K562 (cell line): ENCODE data around the gene CLVS2. TPM values are rescaled to one million over a fixed set of nuclear protein-coding genes. Genes with fewer than 3 reads are reported as not detected.

Experiments
- ATAC-seq: fragments of 200-7000 bp; cut with Tn5 transposase; 3 replicates; pipeline ENCODE4 v1.9.1; 2020; ENCODE audit warnings: moderate library complexity
- BruUV-seq: library from RNA; stranded (reverse); fragments of 400-500 nt; replicated peaks from 2 replicates; lab custom pipeline; 2021; lab: Mats Ljungman, UMichigan
- CTCF ChIA-PET: fragments of 300-600 bp; formaldehyde crosslinking; extraction: SDS; loops from one replicate; lab custom pipeline; 2021; ENCODE audit warnings: low intra/inter-chr PET ratio; lab: Yijun Ruan, JAX
- POLR2A ChIA-PET: fragments of 300-600, 350-650 bp; sonication (Branson Sonifier 250); formaldehyde crosslinking; extraction: SDS; loops from one replicate; lab custom pipeline; 2021; ENCODE audit warnings: antibody characterized with exemption, inconsistent platforms; lab: Yijun Ruan, JAX
- DNase-seq, 4 experiments: peaks; one replicate each; pipeline versions ENCODE4 v3.0.0 to v3.0.0-alpha.2; 2011 to 2018; ENCODE audit warnings: low spot score in 3 of 4, mixed read lengths in 3 of 4; ENCODE audit errors: extremely low read depth in 1 of 4
- FAIRE-seq: peaks from 2 replicates; lab custom pipeline; 2011; peaks lifted over from hg19 to GRCh38; lab: Jason Lieb, UNC
- H2AFZ ChIP-seq: 2 replicates; pipeline ENCODE4 v1.6.0; 2011; ENCODE audit warnings: low read depth, low read length, control low read depth, inconsistent platforms
- H3K27ac ChIP-seq: fragments of 200-600 bp; 3 replicates; pipeline ENCODE4 v1.8.0; 2011; ENCODE audit warnings: low read depth, mild to moderate bottlenecking, control low read depth, inconsistent platforms, low read length, moderate library complexity, mixed read lengths; ENCODE audit errors: extremely low read depth
- H3K27me3 ChIP-seq, 2 experiments: fragments of 300-600 bp in 1 of 2; 2 replicates in 1 of 2; 3 replicates in 1 of 2; pipeline versions ENCODE4 v1.6.0 to v1.8.0; 2011; ENCODE audit warnings: inconsistent platforms in 2 of 2, low read length in 2 of 2, mild to moderate bottlenecking in 1 of 2, mixed read lengths in 1 of 2, moderate library complexity in 1 of 2; ENCODE audit not compliant: control insufficient read depth in 2 of 2, insufficient read depth in 2 of 2
- H3K36me3 ChIP-seq: fragments of 300-600 bp; 3 replicates; pipeline ENCODE4 v1.8.0; 2011; ENCODE audit warnings: mild to moderate bottlenecking, low read length, inconsistent platforms; ENCODE audit not compliant: control insufficient read depth, insufficient read depth
- H3K4me1 ChIP-seq, 2 experiments: fragments of 200-600 bp in 1 of 2; replicated peaks in 1 of 2; 2 replicates in 1 of 2; 3 replicates in 1 of 2; pipeline versions ENCODE4 v1.5.1 to v1.8.0; 2011; ENCODE audit warnings: inconsistent platforms in 2 of 2, low read length in 2 of 2, mild to moderate bottlenecking in 1 of 2, mixed read lengths in 1 of 2, moderate library complexity in 1 of 2; ENCODE audit not compliant: control insufficient read depth in 2 of 2, insufficient read depth in 2 of 2
- H3K4me2 ChIP-seq: 2 replicates; pipeline ENCODE4 v1.6.1; 2011; ENCODE audit warnings: low read length, control low read depth, inconsistent platforms, mixed read lengths; ENCODE audit not compliant: insufficient read depth
- H3K4me3 ChIP-seq: fragments of 200-600 bp; sonication (generic), shearing (Covaris generic); 2 replicates; pipeline ENCODE4 v1.5.1; 2016; ENCODE audit warnings: control low read depth, inconsistent platforms
- H3K79me2 ChIP-seq: fragments of 200-600 bp; 3 replicates; pipeline ENCODE4 v1.8.0; 2011; ENCODE audit warnings: low read length, inconsistent platforms; ENCODE audit not compliant: control insufficient read depth, insufficient read depth
- H3K9ac ChIP-seq, 2 experiments: 2 replicates each; pipeline versions ENCODE4 v1.6.0 to v1.6.1; 2011; ENCODE audit warnings: low read depth in 2 of 2, low read length in 2 of 2, control low read depth in 1 of 2, inconsistent platforms in 1 of 2, mild to moderate bottlenecking in 1 of 2, mixed read lengths in 1 of 2; ENCODE audit not compliant: insufficient read depth in 1 of 2
- H3K9me1 ChIP-seq: one replicate; pipeline ENCODE4 v1.6.0; 2011; ENCODE audit warnings: inconsistent platforms, mild to moderate bottlenecking, low read length, moderate library complexity; ENCODE audit not compliant: control insufficient read depth, insufficient read depth
- H3K9me3 ChIP-seq: replicated peaks from 2 replicates; pipeline ENCODE4 v1.5.1; 2011; ENCODE audit warnings: low read depth, low read length, inconsistent platforms; ENCODE audit not compliant: control insufficient read depth, insufficient read depth
- H4K20me1 ChIP-seq: replicated peaks from 2 replicates; pipeline ENCODE4 v1.6.1; 2011; ENCODE audit warnings: low read length, inconsistent platforms, mixed read lengths; ENCODE audit not compliant: control insufficient read depth, insufficient read depth
- EHMT2 ChIP-seq: fragments of 450-650 bp; IDR thresholded peaks from 2 replicates; pipeline ENCODE4 v1.6.1; 2018; ENCODE audit warnings: antibody characterized with exemption
- GABPA ChIP-seq: fragments of 200-800 bp; sonication (Bioruptor generic); conservative IDR thresholded peaks from 2 replicates; pipeline ENCODE4 v1.6.1; 2016; ENCODE audit warnings: low read depth, missing genetic modification characterization, missing compliant biosample characterization
- MIER1 ChIP-seq: fragments of 450-650 bp; IDR thresholded peaks from 2 replicates; pipeline ENCODE4 v1.6.1; 2016; ENCODE audit warnings: antibody characterized with exemption, mild to moderate bottlenecking, low read depth
- REST ChIP-seq, 2 experiments: fragments of 450-650 bp; formaldehyde crosslinking in 1 of 2; IDR thresholded peaks; 2 replicates each; pipeline versions ENCODE4 v1.4.0 to v1.6.1; 2014 to 2020; ENCODE audit warnings: mild to moderate bottlenecking in 2 of 2, borderline replicate concordance in 1 of 2, low read depth in 1 of 2
- RUNX1 ChIP-seq: sonication (generic); IDR thresholded peaks from 2 replicates; pipeline ENCODE4 v1.6.1; 2016; ENCODE audit warnings: antibody characterized with exemption, low read depth
- WGBS: fragments of 100-300 bp; shearing (Covaris generic); methylation state at CpG from one replicate; pipeline ENCODE4 v1.1.6; 2016; ENCODE audit warnings: low coverage, mixed read lengths; ENCODE audit not compliant: insufficient coverage; ENCODE audit errors: missing lambda C conversion rate; 5-methylcytosine and 5-hydroxymethylcytosine counted together
- in situ Hi-C: fragments of 300-500 bp; cut with MboI; formaldehyde crosslinking; loops from 4 replicates; pipeline ENCODE4 v1.15.0; 2018; ENCODE audit warnings: inconsistent platforms, mixed read lengths
- intact Hi-C: fragments of 100-400 bp; cut with micrococcal nuclease; formaldehyde crosslinking; loops from 2 replicates; pipeline ENCODE4 v1.14.2; 2022
- polyA plus RNA-seq, 8 experiments: library from polyadenylated mRNA; depleted of rRNA in 4 of 8; stranded (reverse) in 5 of 8; unstranded in 3 of 8; fragments of >200 nt; fragmentation: Nextera tagmentation in 2 of 8; fragmentation: Illumina TruSeq in 1 of 8; extraction: Ambion mirVana in 2 of 8; extraction: Trizol in 1 of 8; gene quantifications; 2 replicates each; pipeline versions ENCODE4 v1.2.1 to v1.2.3, GENCODE V29; 2011 to 2014; ENCODE audit warnings: inconsistent platforms in 1 of 8, missing spikeins in 1 of 8
- total RNA-seq, 7 experiments: library from RNA; depleted of rRNA in 6 of 7; stranded (reverse); fragments of >200 nt in 6 of 7; fragmentation: Illumina TruSeq in 2 of 7; extraction: Trizol in 2 of 7; gene quantifications; 2 replicates each; pipeline versions ENCODE4 v1.2.1 to v1.2.3, GENCODE V29; 2011 to 2021; ENCODE audit warnings: low replicate concordance in 1 of 7

CLVS2 gene
- total and polyA plus RNA-seq, 9 of the 15 experiments (the other 6 are each of a cell fraction or from before 2014, with no cell fraction given): 0.01 to 0.36 (median 0.03) TPM; not detected in 3

GRCh38 chr6:123022975-123023374 is 26.9 kb downstream of the CLVS2 start:
- H3K9me1 ChIP-seq: no peaks in the 10 kb centered on the region
- no peak for FAIRE-seq
- H3K4me1 ChIP-seq: no peaks in the 10 kb centered on the region
- CTCF ChIA-PET: no interaction called here
- H4K20me1 ChIP-seq: no peaks in the 10 kb centered on the region
- no TSS peak for BruUV-seq
- H3K79me2 ChIP-seq: no peaks in the 10 kb centered on the region
- no peak overlapping the region for H2AFZ ChIP-seq
- H3K4me2 ChIP-seq: no peak overlapping the region
- DNase-seq: no peak
- intact Hi-C loops: no loop called here
- POLR2A ChIA-PET: no interaction called here
- in situ Hi-C loops: no loop called here
- TF ChIP-seq GABPA (tag) (no peak), MIER1 (peak; percentile 49; the same call in 1 of the 2 replicates), EHMT2 (0 out of 2 replicates have a peak, but pooled peaks have one; percentile 53), REST (IDR thresholded peaks at IDR 0.05; ENCODE audit: borderline replicate concordance) (peak; percentile 86), REST (CRISPR knock-in tag; IDR thresholded peaks at IDR 0.05; ENCODE audit: low read depth) (no peak), RUNX1 (no peak)
- no peaks in the 10 kb centered on the region for H3K36me3 ChIP-seq
- no peaks in the 10 kb centered on the region for H3K27me3 ChIP-seq
- H3K27ac ChIP-seq: no peak overlapping the region
- H3K4me3 ChIP-seq: no peak overlapping the region
- ATAC-seq: no peak
- no peaks in the 10 kb centered on the region for H3K9me3 ChIP-seq
- 0% methylated on average over 1 of the region's 1 CpG for WGBS
- no peak overlapping the region for H3K9ac ChIP-seq
